HG03469 (cell line): Measurements from ENCODE around the gene E2F3.

Experiments
- ATAC-seq: cut with Tn5 transposase; IDR thresholded peaks from one replicate; pipeline ENCODE4 v1.9.1; 2021; ENCODE audit warnings: mild to moderate bottlenecking, moderate library complexity, moderate number of reproducible peaks; ENCODE audit not compliant: unreplicated experiment

Gene E2F3

GRCh38 chr6:20401205-20402091 lies at the start of gene E2F3:
E2F3 (plus strand) TSS chr6:20401879; CDS start chr6:20402233, 354 bp downstream.
- ATAC-seq = peak; percentile 84

- ATAC-seq = no peak
Measured at GRCh38 chr6:20352346-20352745, 49.3 kb upstream of the E2F3 start.

- no peak for ATAC-seq
Measured at GRCh38 chr6:20353134-20353533, 48.5 kb upstream of the E2F3 start.

- ATAC-seq = no peak
Measured at GRCh38 chr6:20354366-20354765, 47.3 kb upstream of the E2F3 start.

- no peak for ATAC-seq
Measured at GRCh38 chr6:20360471-20361119, 41.1 kb upstream of the E2F3 start.

- ATAC-seq = no peak
Measured at GRCh38 chr6:20362623-20363022, 39.1 kb upstream of the E2F3 start.

- no peak for ATAC-seq
Measured at GRCh38 chr6:20364327-20364726, 37.4 kb upstream of the E2F3 start.

- ATAC-seq = peak; percentile 72
Measured at GRCh38 chr6:20365456-20365855, 36.2 kb upstream of the E2F3 start.

- no peak for ATAC-seq
Measured at GRCh38 chr6:20366082-20366830, 35.4 kb upstream of the E2F3 start.

- no peak for ATAC-seq
Measured at GRCh38 chr6:20367743-20368485, 33.8 kb upstream of the E2F3 start.

GRCh38 chr6:20370393-20370792 lies 31.3 kb upstream of the E2F3 start:
- no peak for ATAC-seq

GRCh38 chr6:20370801-20371200 lies 30.9 kb upstream of the E2F3 start:
- no peak for ATAC-seq

- no peak for ATAC-seq
Measured at GRCh38 chr6:20375436-20375835, 26.2 kb upstream of the E2F3 start.

- ATAC-seq = no peak
Measured at GRCh38 chr6:20377623-20378265, 23.9 kb upstream of the E2F3 start.

- ATAC-seq = no peak
Measured at GRCh38 chr6:20379231-20379630, 22.4 kb upstream of the E2F3 start.

- no peak for ATAC-seq
Measured at GRCh38 chr6:20386218-20386617, 15.5 kb upstream of the E2F3 start.

GRCh38 chr6:20389066-20389465 lies 12.6 kb upstream of the E2F3 start:
- ATAC-seq = no peak

- no peak for ATAC-seq
Measured at GRCh38 chr6:20393297-20393696, 8.4 kb upstream of the E2F3 start.

- no peak for ATAC-seq
Measured at GRCh38 chr6:20399518-20399917, 2.2 kb upstream of the E2F3 start.

- ATAC-seq = no peak
Measured at GRCh38 chr6:20400456-20401204, 1.0 kb upstream of the E2F3 start.
